ENCODE results near the gene GAB4.

DNA sequence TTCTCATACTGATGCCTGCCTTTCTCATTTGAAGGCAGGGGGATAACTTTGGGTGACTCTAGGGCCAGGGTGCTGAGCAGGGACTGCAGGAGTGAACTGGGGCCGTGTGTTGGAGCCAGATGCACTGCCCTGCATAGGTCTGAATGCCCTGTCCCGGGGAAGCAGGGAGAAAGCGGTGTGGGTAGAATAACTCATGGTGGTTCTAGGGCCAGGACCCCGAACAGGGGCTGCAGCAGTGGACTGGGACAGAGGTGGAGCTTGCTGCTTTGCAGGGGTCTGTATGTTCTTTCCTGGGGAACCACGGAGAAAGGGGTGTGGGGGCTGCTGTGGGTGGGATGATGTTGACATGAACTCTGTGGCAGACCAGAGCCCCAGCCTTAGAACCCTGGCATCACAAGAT lies 52.9 kb downstream of the GAB4 start:
- TF ChIP-seq EP300 (IDR thresholded peaks at IDR 0.05; ENCODE audit: borderline replicate concordance) (no peak), TAF1 (IDR thresholded peaks at IDR 0.05; ENCODE audit: low read depth) (no peak), CEBPB (IDR thresholded peaks at IDR 0.05) (no peak), CREB1 (IDR thresholded peaks at IDR 0.05; ENCODE audit: low read depth) (no peak)
- TF ChIP-seq, protein P1, sequence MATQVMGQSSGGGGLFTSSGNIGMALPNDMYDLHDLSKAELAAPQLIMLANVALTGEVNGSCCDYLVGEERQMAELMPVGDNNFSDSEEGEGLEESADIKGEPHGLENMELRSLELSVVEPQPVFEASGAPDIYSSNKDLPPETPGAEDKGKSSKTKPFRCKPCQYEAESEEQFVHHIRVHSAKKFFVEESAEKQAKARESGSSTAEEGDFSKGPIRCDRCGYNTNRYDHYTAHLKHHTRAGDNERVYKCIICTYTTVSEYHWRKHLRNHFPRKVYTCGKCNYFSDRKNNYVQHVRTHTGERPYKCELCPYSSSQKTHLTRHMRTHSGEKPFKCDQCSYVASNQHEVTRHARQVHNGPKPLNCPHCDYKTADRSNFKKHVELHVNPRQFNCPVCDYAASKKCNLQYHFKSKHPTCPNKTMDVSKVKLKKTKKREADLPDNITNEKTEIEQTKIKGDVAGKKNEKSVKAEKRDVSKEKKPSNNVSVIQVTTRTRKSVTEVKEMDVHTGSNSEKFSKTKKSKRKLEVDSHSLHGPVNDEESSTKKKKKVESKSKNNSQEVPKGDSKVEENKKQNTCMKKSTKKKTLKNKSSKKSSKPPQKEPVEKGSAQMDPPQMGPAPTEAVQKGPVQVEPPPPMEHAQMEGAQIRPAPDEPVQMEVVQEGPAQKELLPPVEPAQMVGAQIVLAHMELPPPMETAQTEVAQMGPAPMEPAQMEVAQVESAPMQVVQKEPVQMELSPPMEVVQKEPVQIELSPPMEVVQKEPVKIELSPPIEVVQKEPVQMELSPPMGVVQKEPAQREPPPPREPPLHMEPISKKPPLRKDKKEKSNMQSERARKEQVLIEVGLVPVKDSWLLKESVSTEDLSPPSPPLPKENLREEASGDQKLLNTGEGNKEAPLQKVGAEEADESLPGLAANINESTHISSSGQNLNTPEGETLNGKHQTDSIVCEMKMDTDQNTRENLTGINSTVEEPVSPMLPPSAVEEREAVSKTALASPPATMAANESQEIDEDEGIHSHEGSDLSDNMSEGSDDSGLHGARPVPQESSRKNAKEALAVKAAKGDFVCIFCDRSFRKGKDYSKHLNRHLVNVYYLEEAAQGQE (IDR thresholded peaks at IDR 0.05; ENCODE audit: low read depth), result no peak
- TF ChIP-seq, protein P2, sequence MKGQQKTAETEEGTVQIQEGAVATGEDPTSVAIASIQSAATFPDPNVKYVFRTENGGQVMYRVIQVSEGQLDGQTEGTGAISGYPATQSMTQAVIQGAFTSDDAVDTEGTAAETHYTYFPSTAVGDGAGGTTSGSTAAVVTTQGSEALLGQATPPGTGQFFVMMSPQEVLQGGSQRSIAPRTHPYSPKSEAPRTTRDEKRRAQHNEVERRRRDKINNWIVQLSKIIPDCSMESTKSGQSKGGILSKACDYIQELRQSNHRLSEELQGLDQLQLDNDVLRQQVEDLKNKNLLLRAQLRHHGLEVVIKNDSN (IDR thresholded peaks at IDR 0.05), result no peak
